HL-60 (cell line): ENCODE results near the gene SLC22A23.

ENCODE experiments used
- POLR2AphosphoS5 ChIP-seq: IDR thresholded peaks from 2 replicates; pipeline ENCODE4 v1.6.1; 2012; ENCODE audit warnings: low read depth
- REST ChIP-seq: IDR thresholded peaks from 2 replicates; pipeline ENCODE4 v1.6.1; 2012; ENCODE audit warnings: low read depth; ENCODE audit not compliant: insufficient replicate concordance
- SPI1 ChIP-seq: IDR thresholded peaks from 2 replicates; pipeline ENCODE4 v1.6.1; 2012; ENCODE audit warnings: low read depth, mild to moderate bottlenecking, borderline replicate concordance
- TF ChIP-seq, protein P1 (sequence below): IDR thresholded peaks from one replicate; pipeline ENCODE4 v1.5.1; 2011; ENCODE audit warnings: low read length, control low read depth, inconsistent platforms; ENCODE audit not compliant: insufficient read depth

DNA sequence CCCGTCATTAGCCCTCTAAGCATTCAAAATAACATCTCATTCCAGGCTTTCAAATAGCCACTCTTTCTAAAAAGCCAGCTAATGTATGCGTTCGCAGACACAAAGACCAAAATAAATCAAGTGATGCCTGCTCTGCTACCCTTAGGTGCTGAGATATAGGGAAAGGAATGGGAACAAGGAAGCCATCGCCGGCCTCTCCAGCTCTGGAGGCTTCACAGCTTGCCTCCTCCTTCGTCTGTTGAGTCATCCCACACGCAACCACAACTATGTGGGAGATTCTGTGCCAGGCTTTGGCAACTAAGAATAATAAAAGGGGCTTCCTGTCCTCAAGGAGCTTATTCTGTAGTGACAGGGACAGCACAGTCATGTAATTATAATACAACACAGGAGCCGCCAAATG lies 27.3 kb upstream of the SLC22A23 start:
- TF ChIP-seq, protein P1, sequence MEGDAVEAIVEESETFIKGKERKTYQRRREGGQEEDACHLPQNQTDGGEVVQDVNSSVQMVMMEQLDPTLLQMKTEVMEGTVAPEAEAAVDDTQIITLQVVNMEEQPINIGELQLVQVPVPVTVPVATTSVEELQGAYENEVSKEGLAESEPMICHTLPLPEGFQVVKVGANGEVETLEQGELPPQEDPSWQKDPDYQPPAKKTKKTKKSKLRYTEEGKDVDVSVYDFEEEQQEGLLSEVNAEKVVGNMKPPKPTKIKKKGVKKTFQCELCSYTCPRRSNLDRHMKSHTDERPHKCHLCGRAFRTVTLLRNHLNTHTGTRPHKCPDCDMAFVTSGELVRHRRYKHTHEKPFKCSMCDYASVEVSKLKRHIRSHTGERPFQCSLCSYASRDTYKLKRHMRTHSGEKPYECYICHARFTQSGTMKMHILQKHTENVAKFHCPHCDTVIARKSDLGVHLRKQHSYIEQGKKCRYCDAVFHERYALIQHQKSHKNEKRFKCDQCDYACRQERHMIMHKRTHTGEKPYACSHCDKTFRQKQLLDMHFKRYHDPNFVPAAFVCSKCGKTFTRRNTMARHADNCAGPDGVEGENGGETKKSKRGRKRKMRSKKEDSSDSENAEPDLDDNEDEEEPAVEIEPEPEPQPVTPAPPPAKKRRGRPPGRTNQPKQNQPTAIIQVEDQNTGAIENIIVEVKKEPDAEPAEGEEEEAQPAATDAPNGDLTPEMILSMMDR: no peak
- TF ChIP-seq POLR2AphosphoS5 (no peak), REST (no peak), SPI1 (no peak)
